Activated CD8-positive, alpha-beta T cell treated with anti-CD3 and anti-CD28 coated beads for 36 hours (primary cell): ENCODE results near the gene PASD1. TPM values are rescaled to one million over a fixed set of nuclear protein-coding genes. Genes with fewer than 3 reads are reported as not detected.

Source experiments
- ATAC-seq: fragments of 200-7000 bp; cut with Tn5 transposase; one replicate; pipeline ENCODE4 v1.10.0; 2021; ENCODE audit warnings: mild to moderate bottlenecking, moderate library complexity
- CTCF ChIA-PET: fragments of 350-600 bp; sonication (Branson Sonifier 250); formaldehyde crosslinking; loops from one replicate; lab custom pipeline; 2021; ENCODE audit warnings: antibody characterized with exemption; lab: Charles Lee
- POLR2A ChIA-PET: fragments of 350-600 bp; sonication (Branson Sonifier 250); formaldehyde crosslinking; loops from one replicate; lab custom pipeline; 2021; ENCODE audit warnings: antibody characterized with exemption; lab: Charles Lee
- DNase-seq: peaks from one replicate; pipeline ENCODE4 v3.0.0-alpha.2; 2020
- H3K27ac Mint-ChIP-seq: one replicate; pipeline ENCODE4 v1.8.0; 2021; ENCODE audit warnings: mild to moderate bottlenecking, mixed read lengths
- H3K27me3 Mint-ChIP-seq: one replicate; pipeline ENCODE4 v1.8.0; 2021; ENCODE audit warnings: mixed read lengths
- H3K36me3 Mint-ChIP-seq: one replicate; pipeline ENCODE4 v1.8.0; 2021; ENCODE audit warnings: low read depth, mixed read lengths
- H3K4me1 Mint-ChIP-seq: one replicate; pipeline ENCODE4 v1.8.0; 2021; ENCODE audit warnings: low read depth, mixed read lengths
- H3K4me3 Mint-ChIP-seq: one replicate; pipeline ENCODE4 v1.8.0; 2021; ENCODE audit warnings: mild to moderate bottlenecking, moderate library complexity, mixed read lengths
- H3K9me3 Mint-ChIP-seq: one replicate; pipeline ENCODE4 v1.8.0; 2021; ENCODE audit warnings: mixed read lengths
- intact Hi-C: fragments of 100-400 bp; cut with micrococcal nuclease; formaldehyde crosslinking; loops from one replicate; pipeline ENCODE4 v1.10.0; 2022
- total RNA-seq, 2 experiments: library from RNA; stranded (reverse); gene quantifications; one replicate each; pipeline ENCODE4 v1.2.3, GENCODE V29; 2021
- TF ChIP-seq, protein P1 (sequence below): fragments of 200-600 bp; IDR thresholded peaks from one replicate; pipeline ENCODE4 v1.8.0; 2022; ENCODE audit warnings: antibody characterized with exemption, mild to moderate bottlenecking

The PASD1 gene
- total RNA-seq, 2 experiments from 2014 or later, result not detected

DNA sequence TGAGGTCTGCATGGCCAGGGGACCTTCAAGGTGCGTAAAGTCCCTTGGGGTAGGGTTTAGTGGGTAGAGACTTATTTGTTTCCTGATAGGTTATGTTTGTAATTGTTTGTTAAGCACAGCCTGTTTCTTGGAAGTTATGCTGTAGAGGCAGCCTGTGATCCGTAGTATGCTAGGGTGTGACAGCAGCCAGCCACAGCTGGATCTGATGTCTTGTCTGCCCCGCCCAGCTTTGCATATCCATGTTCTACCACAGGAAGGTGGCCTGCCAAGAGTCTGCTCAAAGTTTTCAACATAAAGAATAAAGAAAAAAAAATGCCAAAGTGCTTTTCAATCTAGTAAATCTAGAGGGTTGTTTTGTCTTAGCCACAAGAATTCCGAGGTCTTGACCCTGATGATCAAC, 112.7 kb downstream of the PASD1 start:
- DNase-seq, result no peak
- TF ChIP-seq, protein P1, sequence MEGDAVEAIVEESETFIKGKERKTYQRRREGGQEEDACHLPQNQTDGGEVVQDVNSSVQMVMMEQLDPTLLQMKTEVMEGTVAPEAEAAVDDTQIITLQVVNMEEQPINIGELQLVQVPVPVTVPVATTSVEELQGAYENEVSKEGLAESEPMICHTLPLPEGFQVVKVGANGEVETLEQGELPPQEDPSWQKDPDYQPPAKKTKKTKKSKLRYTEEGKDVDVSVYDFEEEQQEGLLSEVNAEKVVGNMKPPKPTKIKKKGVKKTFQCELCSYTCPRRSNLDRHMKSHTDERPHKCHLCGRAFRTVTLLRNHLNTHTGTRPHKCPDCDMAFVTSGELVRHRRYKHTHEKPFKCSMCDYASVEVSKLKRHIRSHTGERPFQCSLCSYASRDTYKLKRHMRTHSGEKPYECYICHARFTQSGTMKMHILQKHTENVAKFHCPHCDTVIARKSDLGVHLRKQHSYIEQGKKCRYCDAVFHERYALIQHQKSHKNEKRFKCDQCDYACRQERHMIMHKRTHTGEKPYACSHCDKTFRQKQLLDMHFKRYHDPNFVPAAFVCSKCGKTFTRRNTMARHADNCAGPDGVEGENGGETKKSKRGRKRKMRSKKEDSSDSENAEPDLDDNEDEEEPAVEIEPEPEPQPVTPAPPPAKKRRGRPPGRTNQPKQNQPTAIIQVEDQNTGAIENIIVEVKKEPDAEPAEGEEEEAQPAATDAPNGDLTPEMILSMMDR, result no peak
- ATAC-seq, result no peak
- intact Hi-C loops, result no loop called here
- Mint-ChIP-seq H3K27ac (no peak overlapping the region), H3K27me3 (peaks cover 1% of the 10 kb centered on the region), H3K36me3 (no peaks in the 10 kb centered on the region), H3K9me3 (no peaks in the 10 kb centered on the region), H3K4me1 (no peaks in the 10 kb centered on the region), H3K4me3 (no peak overlapping the region)
- CTCF ChIA-PET, result no interaction called here
- POLR2A ChIA-PET, result no interaction called here

DNA sequence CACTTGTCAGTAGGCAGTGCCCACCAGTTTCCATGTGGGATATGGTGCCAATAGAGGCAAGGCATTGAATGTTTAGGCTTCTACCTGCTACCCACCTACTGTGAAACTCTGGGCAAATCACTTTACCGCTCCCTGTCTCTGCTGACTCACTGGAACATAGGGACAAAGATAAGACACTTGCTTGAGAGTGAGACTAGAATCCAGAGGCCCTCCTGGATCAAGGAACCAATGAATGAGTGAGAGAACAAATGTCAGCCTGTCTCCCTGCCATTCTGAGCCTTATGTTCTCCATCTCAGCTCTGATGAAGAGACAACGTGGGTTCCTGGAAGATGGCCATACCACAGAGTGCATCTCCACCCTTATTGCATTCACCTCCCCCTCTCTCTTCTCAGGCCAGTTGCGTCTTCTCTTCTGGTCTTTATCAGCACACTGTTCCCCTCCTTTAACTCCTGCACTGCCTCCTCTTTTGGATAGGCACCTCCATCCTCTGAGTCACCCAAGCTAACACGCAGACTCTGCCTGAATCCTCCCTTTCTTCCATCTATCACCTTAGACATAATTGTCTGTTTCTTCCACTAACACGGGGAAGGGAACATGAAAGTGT, 116.4 kb downstream of the PASD1 start:
- ChIA-PET CTCF (interaction anchor here (2.1 kb wide), 1 partner anchor 528 kb away, joined by 9 read pairs; no protein-coding TSS in a partner anchor), POLR2A (no interaction called here)
- intact Hi-C loops, result loop anchor here (2.0 to 10.0 kb wide), 3 partner anchors 175 to 529 kb away; no protein-coding TSS in a partner anchor
- ATAC-seq (no peak), DNase-seq (no peak)
- Mint-ChIP-seq H3K4me1 (no peaks in the 10 kb centered on the region), H3K9me3 (no peaks in the 10 kb centered on the region), H3K27me3 (peaks cover 1% of the 10 kb centered on the region), H3K36me3 (no peaks in the 10 kb centered on the region), H3K4me3 (no peak overlapping the region), H3K27ac (no peak overlapping the region)
- TF ChIP-seq, protein P1, result no peak

DNA sequence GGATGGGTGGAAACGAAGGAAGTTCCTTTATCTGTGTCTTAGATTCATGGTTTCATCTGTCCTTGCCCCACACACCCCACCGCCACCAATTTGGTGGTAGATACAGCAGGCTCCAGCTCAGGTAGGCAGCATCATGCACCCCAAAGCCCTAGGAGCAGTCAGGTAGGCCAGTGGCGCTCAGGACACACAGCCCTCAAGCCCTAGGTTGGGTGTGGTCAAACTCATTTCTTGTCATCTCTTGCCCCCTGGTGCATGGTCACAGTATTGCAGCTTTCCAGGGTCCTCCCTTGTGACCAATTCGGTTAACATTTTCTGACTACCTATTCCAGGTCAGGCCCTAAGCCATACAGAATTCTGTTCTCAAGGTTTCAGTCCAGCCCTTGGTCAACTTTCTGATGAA, 117.3 kb downstream of the PASD1 start:
- ATAC-seq (peak; percentile 72), DNase-seq (peak; percentile 67)
- Mint-ChIP-seq H3K4me3 (no peak overlapping the region), H3K27me3 (peaks cover 1% of the 10 kb centered on the region), H3K27ac (no peak overlapping the region), H3K9me3 (no peaks in the 10 kb centered on the region), H3K4me1 (no peaks in the 10 kb centered on the region), H3K36me3 (no peaks in the 10 kb centered on the region)
- ChIA-PET POLR2A (no interaction called here), CTCF (interaction anchor here (2.1 kb wide), 1 partner anchor 529 kb away, joined by 9 read pairs; no protein-coding TSS in a partner anchor)
- TF ChIP-seq, protein P1, result peak; percentile 45
- intact Hi-C loops, result loop anchor here (2.0 to 10.0 kb wide), 3 partner anchors 176 to 530 kb away; no protein-coding TSS in a partner anchor

DNA sequence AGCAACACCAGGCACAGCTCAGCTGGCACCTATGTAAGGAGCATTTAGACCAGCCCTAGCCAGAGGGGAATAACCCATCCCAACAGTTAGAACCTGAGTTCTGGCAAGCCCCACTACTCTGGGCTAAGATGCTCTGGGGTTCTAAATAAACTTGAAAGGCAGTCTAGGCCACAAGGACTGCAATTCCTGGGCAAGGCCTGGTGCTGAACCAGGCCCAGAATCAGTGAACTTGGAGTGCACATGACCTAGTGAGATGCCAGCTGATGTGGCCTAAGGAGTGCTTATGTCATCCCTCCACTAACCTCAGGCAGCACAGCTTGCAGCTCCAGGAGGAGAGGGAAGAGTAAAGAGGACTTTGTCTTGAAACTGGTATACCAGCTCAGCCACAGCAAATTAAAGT, 124.2 kb downstream of the PASD1 start:
- H3K4me3 Mint-ChIP-seq, result no peak overlapping the region
- intact Hi-C loops, result loop anchor here (10.0 kb wide), 1 partner anchor 183 kb away; no protein-coding TSS in a partner anchor
- ChIA-PET CTCF (no interaction called here), POLR2A (no interaction called here)
- H3K27ac Mint-ChIP-seq, result no peak overlapping the region
- no peak for DNase-seq
- no peaks in the 10 kb centered on the region for H3K9me3 Mint-ChIP-seq
- ATAC-seq, result no peak
- H3K36me3 Mint-ChIP-seq, result no peaks in the 10 kb centered on the region
- no peaks in the 10 kb centered on the region for H3K4me1 Mint-ChIP-seq
- TF ChIP-seq, protein P1, result no peak
- H3K27me3 Mint-ChIP-seq, result no peaks in the 10 kb centered on the region

DNA sequence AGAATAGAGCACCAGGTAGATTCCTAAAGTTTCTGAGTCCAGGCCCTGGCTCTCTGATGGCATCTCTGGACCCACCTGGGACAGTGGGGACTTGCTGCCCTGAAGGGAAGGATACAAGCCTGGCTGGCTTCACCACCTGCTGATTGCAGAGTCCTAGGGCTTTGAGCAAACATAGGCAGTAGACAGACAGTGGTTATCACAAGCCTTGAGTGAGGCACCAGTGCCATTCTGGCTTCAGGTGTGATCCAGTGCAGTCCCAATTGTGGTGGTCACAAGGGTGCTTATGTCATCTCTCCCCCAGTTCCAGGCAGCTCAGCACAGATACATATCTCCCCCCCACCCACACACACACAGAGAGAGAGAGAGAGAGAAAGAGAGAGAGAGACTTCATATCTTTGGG, 125.2 kb downstream of the PASD1 start:
- DNase-seq, result no peak
- ATAC-seq, result no peak
- intact Hi-C loops, result loop anchor here (10.0 kb wide), 1 partner anchor 184 kb away; no protein-coding TSS in a partner anchor
- no peak overlapping the region for H3K4me3 Mint-ChIP-seq
- no peak overlapping the region for H3K27ac Mint-ChIP-seq
- no peaks in the 10 kb centered on the region for H3K9me3 Mint-ChIP-seq
- TF ChIP-seq, protein P1, result no peak
- H3K36me3 Mint-ChIP-seq, result no peaks in the 10 kb centered on the region
- ChIA-PET POLR2A (no interaction called here), CTCF (no interaction called here)
- H3K27me3 Mint-ChIP-seq, result peaks cover 4% of the 10 kb centered on the region
- no peaks in the 10 kb centered on the region for H3K4me1 Mint-ChIP-seq
